SK-N-MC (cell line): ENCODE results near the gene FBXW7.

Experiments used
- EZH2 ChIP-seq: fragments of 200-600 bp; sonication (generic); IDR thresholded peaks from one replicate; pipeline ENCODE4 v1.6.1; 2017; ENCODE audit warnings: antibody characterized with exemption
- POLR2AphosphoS5 ChIP-seq: IDR thresholded peaks from 2 replicates; pipeline ENCODE4 v1.6.1; 2012; ENCODE audit warnings: mild to moderate bottlenecking, low read depth, low read length, borderline replicate concordance

GRCh38 chr4:152478461-152479237, 57.2 kb downstream of the FBXW7 start:
- no peak for TF ChIP-seq EZH2
- TF ChIP-seq POLR2AphosphoS5 = no peak
